Suprapubic skin (tissue), 4 donors: Measurements from ENCODE around the gene SSR2.

Experiments used
- POLR2A ChIP-seq, 2 donors: fragments of 450-650 bp; IDR thresholded peaks; one replicate each; pipeline ENCODE4 v1.6.1; 2017; ENCODE audit warnings: antibody characterized with exemption in 2 of 2, mild to moderate bottlenecking in 2 of 2, moderate library complexity in 2 of 2
- POLR2AphosphoS5 ChIP-seq, 3 donors: sonication (generic); formaldehyde crosslinking; IDR thresholded peaks; one replicate each; pipeline ENCODE4 v1.6.1; 2017; ENCODE audit warnings: antibody characterized with exemption in 3 of 3
- TF ChIP-seq, protein P1 (sequence below), 2 donors: fragments of 200-600 bp in 1 of 2; fragments of 450-650 bp in 1 of 2; sonication (generic) in 1 of 2; IDR thresholded peaks; one replicate each; pipeline ENCODE4 v1.5.1; 2016 to 2019; ENCODE audit warnings: antibody characterized with exemption in 2 of 2, mild to moderate bottlenecking in 1 of 2, moderate library complexity in 1 of 2

GRCh38 chr1:155981266-155982088 lies 39.3 kb downstream of the SSR2 start:
- TF ChIP-seq, protein P1, sequence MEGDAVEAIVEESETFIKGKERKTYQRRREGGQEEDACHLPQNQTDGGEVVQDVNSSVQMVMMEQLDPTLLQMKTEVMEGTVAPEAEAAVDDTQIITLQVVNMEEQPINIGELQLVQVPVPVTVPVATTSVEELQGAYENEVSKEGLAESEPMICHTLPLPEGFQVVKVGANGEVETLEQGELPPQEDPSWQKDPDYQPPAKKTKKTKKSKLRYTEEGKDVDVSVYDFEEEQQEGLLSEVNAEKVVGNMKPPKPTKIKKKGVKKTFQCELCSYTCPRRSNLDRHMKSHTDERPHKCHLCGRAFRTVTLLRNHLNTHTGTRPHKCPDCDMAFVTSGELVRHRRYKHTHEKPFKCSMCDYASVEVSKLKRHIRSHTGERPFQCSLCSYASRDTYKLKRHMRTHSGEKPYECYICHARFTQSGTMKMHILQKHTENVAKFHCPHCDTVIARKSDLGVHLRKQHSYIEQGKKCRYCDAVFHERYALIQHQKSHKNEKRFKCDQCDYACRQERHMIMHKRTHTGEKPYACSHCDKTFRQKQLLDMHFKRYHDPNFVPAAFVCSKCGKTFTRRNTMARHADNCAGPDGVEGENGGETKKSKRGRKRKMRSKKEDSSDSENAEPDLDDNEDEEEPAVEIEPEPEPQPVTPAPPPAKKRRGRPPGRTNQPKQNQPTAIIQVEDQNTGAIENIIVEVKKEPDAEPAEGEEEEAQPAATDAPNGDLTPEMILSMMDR (IDR thresholded peaks at IDR 0.05), result no peak
- TF ChIP-seq POLR2AphosphoS5 (IDR thresholded peaks at IDR 0.05), result no peak
- no peak for TF ChIP-seq POLR2A (IDR thresholded peaks at IDR 0.05)
